Skeletal muscle satellite cell (primary cell): Measurements from ENCODE around the gene ARHGAP6.

Experiments
- H3K27me3 ChIP-seq: 2 replicates; pipeline ENCODE4 v1.7.0; 2013; ENCODE audit warnings: low read length; ENCODE audit not compliant: control insufficient read depth, insufficient read depth
- H3K36me3 ChIP-seq: 2 replicates; pipeline ENCODE4 v1.7.0; 2013; ENCODE audit warnings: mild to moderate bottlenecking, control low read depth, low read length; ENCODE audit not compliant: insufficient read depth
- H3K4me1 ChIP-seq: 2 replicates; pipeline ENCODE4 v1.7.0; 2013; ENCODE audit warnings: low read length; ENCODE audit not compliant: control insufficient read depth, insufficient read depth
- H3K4me2 ChIP-seq: 2 replicates; pipeline ENCODE4 v1.7.0; 2013; ENCODE audit warnings: mild to moderate bottlenecking, low read length
- H3K4me3 ChIP-seq: 2 replicates; pipeline ENCODE4 v1.7.0; 2013; ENCODE audit warnings: low read length
- H3K9ac ChIP-seq: 2 replicates; pipeline ENCODE4 v1.7.0; 2013; ENCODE audit warnings: mild to moderate bottlenecking, low read depth, low read length, moderate library complexity
- H3K9me3 ChIP-seq: replicated peaks from 2 replicates; pipeline ENCODE4 v1.7.0; 2013; ENCODE audit warnings: mild to moderate bottlenecking, control low read depth, low read length

The ARHGAP6 gene

GRCh38 chrX:11670316-11670715, 4.6 kb upstream of the ARHGAP6 start:
- peaks cover 29% of the 10 kb centered on the region for H3K27me3 ChIP-seq
- H3K36me3 ChIP-seq = no peaks in the 10 kb centered on the region
- H3K4me1 ChIP-seq = no peaks in the 10 kb centered on the region
- no peak overlapping the region for H3K9ac ChIP-seq
- no peaks in the 10 kb centered on the region for H3K9me3 ChIP-seq
- H3K4me2 ChIP-seq = no peak overlapping the region
- no peak overlapping the region for H3K4me3 ChIP-seq

- no peaks in the 10 kb centered on the region for H3K36me3 ChIP-seq
- no peak overlapping the region for H3K9ac ChIP-seq
- H3K4me3 ChIP-seq = no peak overlapping the region
- H3K27me3 ChIP-seq = peaks cover 29% of the 10 kb centered on the region
- H3K4me2 ChIP-seq = no peak overlapping the region
- H3K4me1 ChIP-seq = no peaks in the 10 kb centered on the region
- H3K9me3 ChIP-seq = no peaks in the 10 kb centered on the region
Observed at GRCh38 chrX:11666952-11667685, 1.4 kb upstream of the ARHGAP6 start.

- no peaks in the 10 kb centered on the region for H3K4me1 ChIP-seq
- H3K27me3 ChIP-seq = peaks cover 29% of the 10 kb centered on the region
- H3K9me3 ChIP-seq = no peaks in the 10 kb centered on the region
- no peaks in the 10 kb centered on the region for H3K36me3 ChIP-seq
- peak overlapping the region; percentile 70 for H3K4me3 ChIP-seq
- H3K9ac ChIP-seq = no peak overlapping the region
- peak overlapping the region; percentile 95 for H3K4me2 ChIP-seq
Observed at GRCh38 chrX:11666164-11666563, 444 bp upstream of the ARHGAP6 start.

- Histone ChIP-seq H3K9ac (no peak overlapping the region), H3K4me3 (peak overlapping the region; percentile 70)
Observed at GRCh38 chrX:11664211-11665167, 1.2 kb downstream of the ARHGAP6 start.

GRCh38 chrX:11663875-11664210, 1.9 kb downstream of the ARHGAP6 start:
- Histone ChIP-seq H3K27me3 (peaks cover 26% of the 10 kb centered on the region), H3K4me2 (peak overlapping the region; percentile 95), H3K4me1 (no peaks in the 10 kb centered on the region), H3K4me3 (peak overlapping the region; percentile 70), H3K9ac (no peak overlapping the region), H3K9me3 (no peaks in the 10 kb centered on the region), H3K36me3 (no peaks in the 10 kb centered on the region)

More at GRCh38 chrX:11664211-11665167, 1.2 kb downstream of the ARHGAP6 start:
- peak overlapping the region; percentile 95 for H3K4me2 ChIP-seq
- no peaks in the 10 kb centered on the region for H3K9me3 ChIP-seq
- no peaks in the 10 kb centered on the region for H3K4me1 ChIP-seq
- peaks cover 29% of the 10 kb centered on the region for H3K27me3 ChIP-seq
- H3K36me3 ChIP-seq = no peaks in the 10 kb centered on the region

GRCh38 chrX:11655282-11656015, 10.3 kb downstream of the ARHGAP6 start:
- Histone ChIP-seq H3K27me3 (peaks cover 7% of the 10 kb centered on the region), H3K36me3 (no peaks in the 10 kb centered on the region), H3K9me3 (no peaks in the 10 kb centered on the region), H3K9ac (no peak overlapping the region), H3K4me2 (no peak overlapping the region), H3K4me3 (no peak overlapping the region), H3K4me1 (no peaks in the 10 kb centered on the region)

- Histone ChIP-seq H3K4me1 (no peaks in the 10 kb centered on the region), H3K9me3 (peaks cover under 1% of the 10 kb centered on the region), H3K27me3 (no peaks in the 10 kb centered on the region), H3K4me2 (no peak overlapping the region), H3K9ac (no peak overlapping the region), H3K36me3 (no peaks in the 10 kb centered on the region), H3K4me3 (no peak overlapping the region)
Observed at GRCh38 chrX:11648705-11649519, 16.8 kb downstream of the ARHGAP6 start.

GRCh38 chrX:11647138-11647537, 18.6 kb downstream of the ARHGAP6 start:
- Histone ChIP-seq H3K4me1 (no peaks in the 10 kb centered on the region), H3K36me3 (no peaks in the 10 kb centered on the region), H3K4me2 (no peak overlapping the region), H3K9me3 (peaks cover 4% of the 10 kb centered on the region), H3K27me3 (no peaks in the 10 kb centered on the region), H3K4me3 (no peak overlapping the region), H3K9ac (no peak overlapping the region)

GRCh38 chrX:11641349-11642065, 24.2 kb downstream of the ARHGAP6 start:
- H3K9ac ChIP-seq = no peak overlapping the region
- H3K9me3 ChIP-seq = peaks cover 4% of the 10 kb centered on the region
- no peaks in the 10 kb centered on the region for H3K36me3 ChIP-seq
- H3K4me3 ChIP-seq = no peak overlapping the region
- no peaks in the 10 kb centered on the region for H3K4me1 ChIP-seq
- H3K27me3 ChIP-seq = no peaks in the 10 kb centered on the region
- no peak overlapping the region for H3K4me2 ChIP-seq

GRCh38 chrX:11640089-11640488, 25.6 kb downstream of the ARHGAP6 start:
- H3K36me3 ChIP-seq = no peaks in the 10 kb centered on the region
- H3K4me2 ChIP-seq = no peak overlapping the region
- H3K9ac ChIP-seq = no peak overlapping the region
- no peaks in the 10 kb centered on the region for H3K27me3 ChIP-seq
- no peak overlapping the region for H3K4me3 ChIP-seq
- no peaks in the 10 kb centered on the region for H3K4me1 ChIP-seq
- peaks cover 4% of the 10 kb centered on the region for H3K9me3 ChIP-seq
